Measurements from ENCODE around the gene TBCB. TPM values are rescaled to one million over a fixed set of nuclear protein-coding genes. Genes with fewer than 3 reads are reported as not detected.
"Not testable (repeated sequence)": the region's sequence is repeated elsewhere in the genome, so short reads cannot be mapped to it uniquely, and the experiment has no call there.

Gene TBCB
- polyA plus RNA-seq, 2 of the 4 experiments (the other 2 are of a cell fraction): 395 to 397 TPM

DNA sequence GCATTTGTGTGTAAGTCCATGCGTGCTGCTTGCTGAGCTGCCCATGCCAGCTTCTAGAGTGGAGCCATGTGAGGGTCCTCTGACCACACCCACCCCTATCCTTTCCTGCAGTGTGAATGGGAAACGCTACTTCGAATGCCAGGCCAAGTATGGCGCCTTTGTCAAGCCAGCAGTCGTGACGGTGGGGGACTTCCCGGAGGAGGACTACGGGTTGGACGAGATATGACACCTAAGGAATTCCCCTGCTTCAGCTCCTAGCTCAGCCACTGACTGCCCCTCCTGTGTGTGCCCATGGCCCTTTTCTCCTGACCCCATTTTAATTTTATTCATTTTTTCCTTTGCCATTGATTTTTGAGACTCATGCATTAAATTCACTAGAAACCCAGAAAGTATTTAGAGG, 10.3 kb downstream of the TBCB start:
- Histone ChIP-seq H3K4me2 (no peak overlapping the region), H3K27ac (no peak overlapping the region), H3K4me3 (no peak overlapping the region), H3K4me1 (peaks cover 12% of the 10 kb centered on the region; the same call in 1 of the 3 replicates), H3K9me3 (no peaks in the 10 kb centered on the region)
- TF ChIP-seq, protein P1, sequence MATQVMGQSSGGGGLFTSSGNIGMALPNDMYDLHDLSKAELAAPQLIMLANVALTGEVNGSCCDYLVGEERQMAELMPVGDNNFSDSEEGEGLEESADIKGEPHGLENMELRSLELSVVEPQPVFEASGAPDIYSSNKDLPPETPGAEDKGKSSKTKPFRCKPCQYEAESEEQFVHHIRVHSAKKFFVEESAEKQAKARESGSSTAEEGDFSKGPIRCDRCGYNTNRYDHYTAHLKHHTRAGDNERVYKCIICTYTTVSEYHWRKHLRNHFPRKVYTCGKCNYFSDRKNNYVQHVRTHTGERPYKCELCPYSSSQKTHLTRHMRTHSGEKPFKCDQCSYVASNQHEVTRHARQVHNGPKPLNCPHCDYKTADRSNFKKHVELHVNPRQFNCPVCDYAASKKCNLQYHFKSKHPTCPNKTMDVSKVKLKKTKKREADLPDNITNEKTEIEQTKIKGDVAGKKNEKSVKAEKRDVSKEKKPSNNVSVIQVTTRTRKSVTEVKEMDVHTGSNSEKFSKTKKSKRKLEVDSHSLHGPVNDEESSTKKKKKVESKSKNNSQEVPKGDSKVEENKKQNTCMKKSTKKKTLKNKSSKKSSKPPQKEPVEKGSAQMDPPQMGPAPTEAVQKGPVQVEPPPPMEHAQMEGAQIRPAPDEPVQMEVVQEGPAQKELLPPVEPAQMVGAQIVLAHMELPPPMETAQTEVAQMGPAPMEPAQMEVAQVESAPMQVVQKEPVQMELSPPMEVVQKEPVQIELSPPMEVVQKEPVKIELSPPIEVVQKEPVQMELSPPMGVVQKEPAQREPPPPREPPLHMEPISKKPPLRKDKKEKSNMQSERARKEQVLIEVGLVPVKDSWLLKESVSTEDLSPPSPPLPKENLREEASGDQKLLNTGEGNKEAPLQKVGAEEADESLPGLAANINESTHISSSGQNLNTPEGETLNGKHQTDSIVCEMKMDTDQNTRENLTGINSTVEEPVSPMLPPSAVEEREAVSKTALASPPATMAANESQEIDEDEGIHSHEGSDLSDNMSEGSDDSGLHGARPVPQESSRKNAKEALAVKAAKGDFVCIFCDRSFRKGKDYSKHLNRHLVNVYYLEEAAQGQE (IDR thresholded peaks at IDR 0.05): no peak
- TF ChIP-seq, protein P2, sequence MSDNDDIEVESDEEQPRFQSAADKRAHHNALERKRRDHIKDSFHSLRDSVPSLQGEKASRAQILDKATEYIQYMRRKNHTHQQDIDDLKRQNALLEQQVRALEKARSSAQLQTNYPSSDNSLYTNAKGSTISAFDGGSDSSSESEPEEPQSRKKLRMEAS (IDR thresholded peaks at IDR 0.05): no peak
- TF ChIP-seq JUNB (IDR thresholded peaks at IDR 0.05): no peak
- TF ChIP-seq GATA3 (IDR thresholded peaks at IDR 0.05; ENCODE audit: borderline replicate concordance): no peak
- no peak for TF ChIP-seq CHD4 (IDR thresholded peaks at IDR 0.05; ENCODE audit: borderline replicate concordance)
- TF ChIP-seq BHLHE40 (IDR thresholded peaks at IDR 0.05; ENCODE audit: low read depth, low read length): no peak
- no peak for TF ChIP-seq KDM5A (IDR thresholded peaks at IDR 0.05)
- no peak for TF ChIP-seq RCOR1 (IDR thresholded peaks at IDR 0.05; ENCODE audit: low read depth, low read length)
- TF ChIP-seq EHF (CRISPR knock-in tag; IDR thresholded peaks at IDR 0.05): no peak
- TF ChIP-seq NR3C1 (IDR thresholded peaks at IDR 0.05): no peak
- no peak for TF ChIP-seq RFX5 (IDR thresholded peaks at IDR 0.05)
- TF ChIP-seq CBX8 (IDR thresholded peaks at IDR 0.05): no peak
- no peak for TF ChIP-seq PHF8 (IDR thresholded peaks at IDR 0.05; ENCODE audit: borderline replicate concordance, low read depth)
- no peak for TF ChIP-seq RAD21 (conservative IDR thresholded peaks at IDR 0.05 in 1 of 2, IDR thresholded peaks at IDR 0.05 in 1 of 2)
- no peak for TF ChIP-seq ESRRA (IDR thresholded peaks at IDR 0.05; ENCODE audit: borderline replicate concordance, low read length)
- TF ChIP-seq, protein P3, sequence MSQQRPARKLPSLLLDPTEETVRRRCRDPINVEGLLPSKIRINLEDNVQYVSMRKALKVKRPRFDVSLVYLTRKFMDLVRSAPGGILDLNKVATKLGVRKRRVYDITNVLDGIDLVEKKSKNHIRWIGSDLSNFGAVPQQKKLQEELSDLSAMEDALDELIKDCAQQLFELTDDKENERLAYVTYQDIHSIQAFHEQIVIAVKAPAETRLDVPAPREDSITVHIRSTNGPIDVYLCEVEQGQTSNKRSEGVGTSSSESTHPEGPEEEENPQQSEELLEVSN (IDR thresholded peaks at IDR 0.05; ENCODE audit: borderline replicate concordance, low read depth): no peak
- TF ChIP-seq MAZ (IDR thresholded peaks at IDR 0.05; ENCODE audit: borderline replicate concordance, low read depth, low read length): no peak
- TF ChIP-seq SREBF2 (IDR thresholded peaks at IDR 0.05): no peak
- 90% methylated on average over 9 of the region's 9 CpGs for WGBS (ENCODE audit: missing lambda C conversion rate)
- CTCF ChIA-PET: interaction anchor here (0.7 to 8.6 kb wide), 11 partner anchors 9 to 363 kb away, joined by 3 to 398 read pairs (median 5); partner anchors contain the start of genes COX7A1, POLR2I, TBCB and ZNF566
- FAIRE-seq (no peak), DNase-seq (ENCODE audit: low read depth in 1 of 2, low spot score in 1 of 2) (no peak), ATAC-seq (no peak)
- POLR2A ChIA-PET: interaction anchor here (1.3 to 3.3 kb wide), 2 partner anchors 11 to 14 kb away, joined by 5 to 15 read pairs; partner anchors contain the start of genes CAPNS1, POLR2I and TBCB

DNA sequence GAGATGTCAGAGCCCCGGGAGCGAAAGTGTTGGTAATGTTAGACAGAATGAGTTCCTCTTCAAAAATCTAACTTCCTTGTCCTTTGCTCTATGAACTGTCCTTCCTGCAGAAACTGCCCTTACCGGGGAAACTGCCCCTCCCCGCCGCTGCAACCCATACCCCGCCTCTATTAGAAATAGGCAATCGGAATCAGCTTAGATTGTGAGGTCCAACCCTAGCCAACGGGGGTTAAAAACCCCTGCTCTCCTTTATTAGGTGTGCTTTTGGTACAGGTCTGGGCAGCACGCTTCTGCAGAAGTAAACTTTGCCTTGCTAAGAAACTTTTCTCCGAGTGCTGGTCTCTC, 13.1 kb downstream of the TBCB start:
- FAIRE-seq: no peak
- peak; percentile 29 to 36; a peak in 5 of 6 replicates for ATAC-seq
- peak overlapping the region; percentile 85 to 88 for H3K27ac ChIP-seq
- H3K9me3 ChIP-seq: no peaks in the 10 kb centered on the region
- WGBS (ENCODE audit: missing lambda C conversion rate): 14% methylated on average over 10 of the region's 10 CpGs
- H3K4me1 ChIP-seq: peaks cover 30% of the 10 kb centered on the region
- peak overlapping the region; percentile 73 for H3K4me2 ChIP-seq
- ChIA-PET POLR2A (interaction anchor here (0.5 to 4.9 kb wide), 21 partner anchors 8 to 1242 kb away, joined by 3 to 65 read pairs (median 5); partner anchors contain the start of genes CAPNS1, POLR2I, TBCB and THAP8), CTCF (interaction anchor here (0.6 to 8.6 kb wide), 68 partner anchors 9 to 1719 kb away, joined by 3 to 398 read pairs (median 4); partner anchors contain the start of genes CAPNS1, COX7A1, OVOL3 and POLR2I)
- no peak for TF ChIP-seq HOXB13 (CRISPR knock-in tag; IDR thresholded peaks at IDR 0.05; ENCODE audit: low read depth)
- TF ChIP-seq, protein P4, sequence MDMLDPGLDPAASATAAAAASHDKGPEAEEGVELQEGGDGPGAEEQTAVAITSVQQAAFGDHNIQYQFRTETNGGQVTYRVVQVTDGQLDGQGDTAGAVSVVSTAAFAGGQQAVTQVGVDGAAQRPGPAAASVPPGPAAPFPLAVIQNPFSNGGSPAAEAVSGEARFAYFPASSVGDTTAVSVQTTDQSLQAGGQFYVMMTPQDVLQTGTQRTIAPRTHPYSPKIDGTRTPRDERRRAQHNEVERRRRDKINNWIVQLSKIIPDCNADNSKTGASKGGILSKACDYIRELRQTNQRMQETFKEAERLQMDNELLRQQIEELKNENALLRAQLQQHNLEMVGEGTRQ (IDR thresholded peaks at IDR 0.05): no peak
- no peak for TF ChIP-seq ZFP36 (IDR thresholded peaks at IDR 0.05; ENCODE audit: borderline replicate concordance, partially characterized antibody)
- no peak for TF ChIP-seq TP53 (CRISPR knock-in tag; IDR thresholded peaks at IDR 0.05)
- TF ChIP-seq KDM5A (IDR thresholded peaks at IDR 0.05): no peak
- TF ChIP-seq KDM1A (IDR thresholded peaks at IDR 0.05; ENCODE audit: low read depth): no peak
- TF ChIP-seq, protein P1 (IDR thresholded peaks at IDR 0.05): no peak
- TF ChIP-seq PHF8 (IDR thresholded peaks at IDR 0.05; ENCODE audit: borderline replicate concordance, low read depth): no peak
- 0 out of 2 replicates have a peak, but pooled peaks have one; percentile 6 for TF ChIP-seq GATA3 (IDR thresholded peaks at IDR 0.05; ENCODE audit: borderline replicate concordance)
- no peak for DNase-seq (ENCODE audit: low read depth in 1 of 2, low spot score in 1 of 2)
- peak overlapping the region; percentile 52 for H3K4me3 ChIP-seq

DNA sequence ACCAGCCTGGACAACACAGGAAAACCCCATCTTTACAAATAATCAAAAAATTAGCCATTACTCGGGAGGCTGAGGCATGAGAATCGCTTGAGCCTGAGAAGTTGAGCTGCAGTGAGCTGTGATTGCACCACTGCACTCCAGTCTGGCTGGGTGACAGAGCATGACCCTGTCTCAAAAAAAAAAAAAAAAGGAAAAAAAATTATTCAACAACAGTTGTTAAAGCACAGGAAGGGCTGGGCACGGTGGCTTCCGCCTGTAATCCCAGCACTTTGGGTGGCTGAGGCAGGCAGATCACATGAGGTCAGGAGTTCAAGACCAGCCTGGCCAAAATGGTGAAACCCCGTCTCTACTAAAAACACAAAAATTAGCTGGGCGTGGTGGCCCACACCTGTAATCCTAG, 16.0 kb downstream of the TBCB start:
- not testable (repeated sequence) for ATAC-seq; FAIRE-seq; H3K9me3 ChIP-seq; H3K4me3 ChIP-seq; DNase-seq (ENCODE audit: low read depth in 1 of 2, low spot score in 1 of 2); H3K4me2 ChIP-seq
- POLR2A ChIA-PET: interaction anchor here (0.7 to 4.9 kb wide), 3 partner anchors 9 to 61 kb away, joined by 6 to 57 read pairs (median 8); partner anchors contain the start of genes CAPNS1, POLR2I and TBCB
- peaks cover 36% of the 10 kb centered on the region for H3K4me1 ChIP-seq
- H3K27ac ChIP-seq: peak overlapping the region in 1 of 2 experiments; percentile 70; a peak in 3 of 6 replicates
- CTCF ChIA-PET: interaction anchor here (0.6 to 8.6 kb wide), 5 partner anchors 14 to 173 kb away, joined by 3 to 398 read pairs (median 5); partner anchors contain the start of genes POLR2I and TBCB
- WGBS (ENCODE audit: missing lambda C conversion rate): 80% methylated on average over 6 of the region's 6 CpGs

Data from A549 (cell line).